G401.6 (cell line): Measurements from ENCODE around the gene RXRG.

Experiments used
- FAIRE-seq: peaks from 2 replicates; lab custom pipeline; 2012; peaks lifted over from hg19 to GRCh38; lab: Jason Lieb, UNC

RXRG gene

DNA sequence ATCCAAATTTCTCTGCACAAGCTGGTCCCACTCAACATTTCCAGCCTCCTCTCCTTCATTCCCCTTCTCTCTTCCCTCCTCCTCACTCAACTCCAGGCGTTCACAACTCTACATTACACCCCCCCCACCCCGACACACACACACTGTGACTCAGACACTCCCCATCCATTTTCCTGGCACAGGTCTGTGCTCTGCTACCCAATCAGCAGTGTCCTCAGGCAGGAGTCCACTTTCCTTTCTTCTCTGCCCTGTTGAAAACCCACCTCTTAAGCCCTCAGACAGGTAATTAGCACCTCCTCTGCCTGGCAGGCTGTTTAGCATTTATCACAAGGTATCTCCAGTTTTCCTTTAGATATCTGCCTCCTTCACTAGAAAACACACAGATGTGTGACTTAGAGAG, 79.6 kb downstream of the RXRG start:
- FAIRE-seq, result no peak

DNA sequence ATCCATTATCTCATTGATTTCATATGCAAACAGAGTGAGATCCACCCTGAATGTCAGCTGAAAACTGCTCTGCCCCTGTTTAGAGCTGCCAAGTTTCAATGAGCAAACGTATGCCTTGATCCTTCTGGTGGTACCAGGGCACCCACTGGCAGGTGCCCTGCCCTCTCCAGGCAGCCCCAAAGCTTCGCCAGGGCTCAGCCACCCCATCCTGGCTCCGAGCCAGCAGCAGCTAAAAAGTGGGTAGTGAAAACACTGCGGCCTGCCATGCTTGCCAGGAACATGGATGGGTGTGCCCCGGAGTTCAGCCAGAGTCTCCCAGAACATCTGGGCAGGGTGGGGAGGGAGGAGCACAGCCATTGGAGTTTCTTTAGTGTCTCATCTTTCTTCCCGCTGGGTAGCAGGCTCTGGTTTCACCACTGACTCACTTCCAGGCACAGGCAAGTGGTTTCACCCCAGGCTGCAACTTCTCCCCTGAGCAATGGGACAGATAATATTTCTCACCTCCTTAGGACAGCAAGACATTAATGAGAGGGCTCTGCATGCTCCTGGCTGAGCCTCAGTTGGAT, 80.3 kb downstream of the RXRG start:
- FAIRE-seq, result no peak

DNA sequence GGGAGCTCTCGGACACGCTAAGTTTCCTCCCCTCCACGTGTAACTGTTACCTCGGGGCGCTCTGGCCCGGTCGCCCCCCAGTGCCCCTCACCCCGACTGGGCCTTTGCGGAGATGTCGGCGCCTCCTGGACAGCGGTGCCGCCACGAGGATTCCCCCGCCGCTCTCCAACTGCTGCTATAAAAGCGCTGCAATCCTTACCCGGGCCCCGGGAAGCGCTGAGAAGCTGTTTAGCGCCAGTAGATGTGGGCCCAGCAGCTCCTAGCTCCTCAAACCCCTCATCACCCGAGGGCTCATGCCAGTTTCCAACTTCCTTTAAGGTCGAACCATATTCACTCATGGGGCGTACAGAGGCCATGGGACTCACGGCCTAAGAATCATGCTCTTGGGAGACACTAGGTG, 88.0 kb downstream of the RXRG start:
- FAIRE-seq, result no peak

DNA sequence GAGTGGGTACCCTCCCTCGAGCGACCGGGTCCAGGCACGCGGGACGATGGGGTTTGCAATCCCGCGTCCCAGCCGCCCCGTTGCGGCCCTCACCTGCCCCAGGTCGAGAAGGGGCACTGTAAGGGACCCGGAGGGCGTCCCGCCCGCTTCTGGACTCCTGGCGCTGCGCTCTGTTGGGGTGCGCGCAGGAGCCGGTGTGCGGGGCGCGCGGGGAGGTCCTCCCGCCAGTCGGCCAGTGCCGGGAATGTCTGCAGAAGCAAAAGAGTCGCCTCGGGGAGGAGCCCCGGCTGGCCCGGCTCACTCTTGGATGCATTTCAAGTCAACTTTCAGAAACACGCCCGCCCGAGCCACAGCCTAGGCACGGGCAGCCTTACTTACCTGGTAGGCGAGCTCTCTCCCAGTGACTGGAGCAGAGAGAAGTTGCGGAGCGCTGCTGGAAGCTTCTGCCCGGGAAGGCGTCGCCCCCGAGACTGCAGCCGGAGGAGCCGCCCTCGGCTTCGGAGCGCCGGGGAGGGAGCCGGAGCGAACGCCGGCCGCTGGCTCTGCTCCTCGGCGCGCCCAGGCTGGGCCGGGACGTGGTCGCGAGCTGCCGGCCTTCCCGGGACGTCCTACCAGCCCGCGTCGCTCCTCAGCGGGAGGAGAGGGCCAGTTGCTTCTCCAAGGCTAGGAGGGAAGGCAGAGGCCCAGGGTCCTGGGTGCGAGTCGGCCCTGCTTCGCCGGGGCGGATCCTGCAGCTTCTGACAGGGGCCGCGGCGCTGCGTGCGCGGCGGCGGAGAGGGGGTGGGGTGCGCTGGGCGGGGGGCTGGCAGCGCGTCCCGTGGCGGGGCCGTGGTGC, 88.7 kb downstream of the RXRG start, which contains the start of gene LMX1A:
LMX1A (minus strand) TSS at position 739 of the 835 bp plus-strand sequence. CDS start 1,156 bp downstream, outside the sequence.
- no peak for FAIRE-seq

DNA sequence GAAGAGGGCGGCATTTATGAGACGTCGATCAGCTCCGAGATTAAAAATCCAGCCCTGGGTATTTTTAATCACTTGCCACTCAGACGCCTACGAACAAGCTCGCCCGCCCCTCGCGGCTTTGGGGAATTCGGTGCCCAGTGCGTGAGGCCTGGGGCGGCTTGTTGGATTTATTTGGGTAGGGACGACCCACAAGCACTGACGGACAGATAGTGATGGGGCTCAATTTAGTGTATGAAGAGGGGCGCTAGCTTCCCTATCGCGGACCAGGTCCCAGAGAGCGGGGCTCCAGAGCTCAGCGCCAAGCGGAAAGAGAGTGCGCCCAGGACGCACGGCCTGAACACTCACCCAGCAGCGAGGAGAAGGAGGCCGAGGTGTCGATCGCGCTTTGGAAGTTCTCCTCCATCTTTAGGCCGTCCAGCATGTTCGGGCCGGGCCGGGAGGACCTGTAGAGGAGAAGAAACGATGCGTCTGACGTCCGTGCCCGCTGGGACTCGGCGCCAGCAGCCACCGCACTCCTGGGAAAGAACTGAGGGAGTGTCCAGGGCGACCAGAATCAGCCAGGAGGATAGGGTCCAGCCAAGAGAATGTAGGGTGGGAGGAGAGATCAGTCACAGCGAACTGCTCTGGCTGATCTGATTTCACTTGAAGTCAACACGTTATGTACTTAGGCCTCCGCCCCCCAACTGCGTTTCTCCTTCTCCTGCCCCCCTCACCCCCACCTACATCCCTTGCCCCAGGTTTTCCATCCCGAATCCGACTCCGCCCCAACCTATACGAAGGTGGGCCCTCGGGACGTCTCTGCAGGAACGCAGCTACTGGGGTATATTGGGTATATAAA, 89.6 kb downstream of the RXRG start:
- FAIRE-seq, result no peak

DNA sequence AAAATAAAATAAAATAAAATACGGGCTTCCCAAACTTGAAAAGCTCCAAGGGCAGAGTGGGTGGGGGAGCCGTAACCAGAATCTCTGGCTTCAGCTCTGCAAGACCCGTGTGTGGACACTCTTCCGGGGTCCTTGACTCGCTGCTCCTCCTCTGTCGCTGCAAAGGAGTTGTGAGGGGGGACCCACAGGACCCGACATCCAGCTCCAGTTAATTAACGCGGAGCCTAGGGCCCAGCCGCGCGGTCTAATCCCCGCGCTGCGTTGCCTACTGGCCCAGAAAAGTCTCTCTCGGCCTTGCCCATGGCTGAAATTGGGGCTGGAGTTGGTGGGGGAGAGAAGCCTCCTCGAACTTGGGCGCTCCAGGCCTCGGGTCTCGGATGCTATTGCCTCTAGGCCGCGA, 90.2 kb downstream of the RXRG start:
- no peak for FAIRE-seq

DNA sequence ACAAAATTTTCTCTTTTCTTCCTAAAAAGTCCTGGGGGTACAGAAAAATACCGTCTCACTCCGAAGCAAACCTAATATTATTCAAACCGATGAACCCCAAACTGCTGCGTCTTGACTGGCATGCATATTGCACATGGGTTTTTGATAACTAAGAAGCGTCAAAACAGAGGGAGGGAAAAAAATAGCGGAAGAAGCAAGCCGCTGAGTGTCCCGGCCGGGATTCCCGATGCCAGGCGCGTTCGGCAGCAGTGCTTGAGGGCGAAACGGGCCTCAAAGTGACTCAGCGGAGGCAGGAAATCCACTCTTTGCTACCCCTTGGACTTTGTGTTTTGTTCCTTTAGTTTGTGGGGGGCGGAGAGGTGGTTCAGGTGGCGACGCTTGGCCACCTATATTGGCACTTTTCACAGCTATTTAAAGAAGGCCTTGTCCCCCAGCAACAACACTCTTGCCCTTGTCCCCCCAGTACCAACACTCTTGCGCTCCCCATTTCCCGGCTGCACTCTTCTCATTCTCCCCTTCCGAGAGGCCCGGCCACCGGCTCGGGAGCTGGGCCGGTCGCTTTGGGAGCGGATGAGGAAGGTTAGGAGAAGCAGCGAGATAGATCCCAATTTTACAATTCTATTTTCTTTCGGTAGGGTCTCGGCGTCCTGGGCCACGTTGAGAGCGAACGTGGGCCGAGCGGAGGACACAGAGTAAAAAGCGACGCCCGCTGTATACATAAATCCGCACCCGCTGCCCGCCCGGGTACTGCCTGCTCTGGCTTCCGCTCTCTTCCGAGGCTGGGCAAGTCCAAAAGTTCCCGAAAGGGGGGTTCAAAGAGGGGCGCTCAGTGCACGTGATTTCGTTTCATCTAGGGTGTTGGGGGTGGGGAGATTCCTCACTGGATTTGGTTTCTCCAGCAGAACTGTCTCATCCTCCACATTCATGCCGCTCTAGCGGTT, 90.9 kb downstream of the RXRG start:
- FAIRE-seq, result no peak

DNA sequence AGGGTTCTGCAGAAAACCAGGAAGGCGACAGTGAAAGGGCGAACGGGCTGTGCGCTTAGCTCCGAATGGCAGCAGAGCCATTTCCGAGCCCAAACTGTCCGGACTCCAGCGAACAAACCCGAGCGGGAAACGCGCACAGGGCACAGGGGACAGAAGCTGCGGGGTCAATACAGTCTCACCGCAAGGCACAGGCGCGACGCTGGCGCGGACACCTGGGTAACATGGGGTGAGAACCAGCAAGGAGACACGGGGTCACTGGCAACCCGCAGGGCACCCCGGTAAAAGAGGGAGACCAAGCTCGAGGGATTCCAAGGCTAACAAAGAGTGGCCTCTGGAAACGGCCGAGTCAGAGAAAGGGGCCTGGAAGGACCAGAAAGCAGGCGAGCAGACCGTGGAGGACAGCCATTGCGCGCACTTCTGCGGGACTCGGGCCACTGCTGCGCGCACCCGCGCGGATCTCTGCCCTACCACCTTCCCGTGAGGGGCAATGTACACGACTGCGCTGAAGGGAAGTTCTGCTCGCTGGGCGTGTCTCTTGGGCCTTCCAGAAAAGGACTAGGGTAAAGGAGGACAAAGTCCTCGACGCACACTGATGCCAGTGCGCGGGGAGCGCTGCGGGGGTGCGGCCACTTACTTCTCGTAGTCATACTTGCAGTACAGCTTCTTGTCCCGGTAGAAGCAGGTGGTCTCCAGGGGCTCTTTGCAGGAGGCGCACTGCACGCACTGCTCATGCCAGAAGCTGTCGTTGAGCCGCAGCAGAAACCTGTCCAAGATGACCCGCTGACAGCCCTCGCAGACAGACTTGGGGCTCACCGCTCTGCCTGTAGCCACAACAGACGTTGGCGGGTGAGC, 92.3 kb downstream of the RXRG start:
- FAIRE-seq, result no peak

DNA sequence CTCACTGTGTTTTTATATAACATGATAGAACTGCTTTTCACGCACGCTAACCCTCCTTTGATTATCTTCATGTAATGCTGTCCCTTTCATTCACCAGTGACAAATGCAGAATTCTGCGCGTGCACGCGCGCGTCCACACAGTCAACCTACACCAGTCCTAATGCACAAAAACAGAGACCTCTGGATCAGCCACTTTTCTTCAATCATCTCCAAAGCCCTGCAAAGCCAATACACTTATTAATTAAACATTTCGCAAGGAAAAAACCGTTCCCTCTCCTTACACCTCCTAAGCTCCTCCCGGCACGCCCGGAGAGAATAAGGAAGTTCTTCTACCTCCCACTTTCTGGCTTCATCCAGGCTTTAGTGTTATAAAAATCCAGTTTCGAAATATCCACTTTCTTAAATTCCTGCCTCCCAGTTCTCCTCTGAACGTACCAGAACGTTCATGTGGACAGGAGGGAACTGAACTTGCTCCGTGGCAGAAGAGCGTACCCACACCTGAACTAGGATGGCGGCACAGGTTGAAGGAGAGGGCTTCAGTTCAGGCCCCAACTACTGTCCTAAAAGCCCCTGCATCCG, 93.0 kb downstream of the RXRG start:
- no peak for FAIRE-seq
